T-helper 1 cell (primary cell): ENCODE data around the gene OMG.

Source experiments
- DNase-seq, 5 donors: peaks; one replicate each; pipeline ENCODE4 v3.0.0-alpha.2; 2012 to 2020

OMG gene

DNA sequence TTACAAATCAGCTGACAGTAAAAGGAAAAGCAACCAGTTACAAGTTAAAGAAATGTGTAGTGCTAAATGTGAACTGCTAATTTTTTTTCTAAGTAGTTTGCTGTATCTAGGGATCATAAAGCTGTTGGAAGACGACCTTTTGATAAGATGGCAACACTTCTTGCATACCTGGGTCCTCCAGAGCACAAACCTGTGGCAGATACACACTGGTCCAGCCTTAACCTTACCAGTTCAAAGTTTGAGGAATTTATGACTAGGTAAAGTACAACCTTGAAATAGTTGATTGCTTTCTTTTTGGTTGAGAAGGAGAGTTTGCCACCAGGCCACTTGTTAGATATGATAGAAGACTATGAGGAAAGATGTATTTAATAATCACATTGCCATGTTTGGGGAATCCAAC, 35.4 kb downstream of the OMG start:
- no peak for DNase-seq

DNA sequence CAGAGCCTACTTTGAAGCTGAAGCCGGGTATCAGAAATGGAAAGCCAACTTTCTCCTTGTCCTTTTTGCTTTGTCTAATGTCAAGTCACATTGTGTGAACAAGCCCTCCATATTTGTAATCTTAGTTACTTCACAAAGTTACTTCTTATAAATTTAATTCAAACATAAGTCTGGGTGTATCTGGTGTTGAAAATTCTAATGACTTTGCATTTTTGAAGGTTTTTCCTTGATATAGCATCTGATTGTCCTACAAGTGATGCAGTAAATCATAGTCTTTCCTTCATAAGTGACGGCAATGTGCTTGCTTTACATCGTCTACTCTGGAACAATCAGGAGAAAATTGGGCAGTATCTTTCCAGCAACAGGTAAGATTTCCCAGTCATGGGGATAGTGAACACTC, 36.9 kb downstream of the OMG start:
- no peak for DNase-seq

DNA sequence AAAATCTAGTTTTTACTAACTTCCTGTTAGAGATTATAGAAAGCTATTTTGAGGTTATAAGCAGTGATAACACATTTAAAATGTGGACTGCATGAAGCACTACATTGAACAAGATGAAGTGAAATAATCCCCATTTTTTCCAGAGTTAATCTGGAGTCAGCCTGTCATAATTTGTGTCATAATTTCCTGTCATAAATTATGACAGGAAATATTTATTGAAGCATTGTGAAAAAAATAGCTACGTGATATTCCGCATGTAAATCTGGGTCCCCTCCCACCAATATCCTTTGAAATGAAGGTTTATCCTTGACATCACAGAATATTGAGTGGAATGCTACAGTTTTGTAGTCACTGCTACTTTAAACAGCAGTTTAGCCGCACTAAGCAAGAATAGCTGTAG, 40.1 kb downstream of the OMG start:
- DNase-seq = no peak

DNA sequence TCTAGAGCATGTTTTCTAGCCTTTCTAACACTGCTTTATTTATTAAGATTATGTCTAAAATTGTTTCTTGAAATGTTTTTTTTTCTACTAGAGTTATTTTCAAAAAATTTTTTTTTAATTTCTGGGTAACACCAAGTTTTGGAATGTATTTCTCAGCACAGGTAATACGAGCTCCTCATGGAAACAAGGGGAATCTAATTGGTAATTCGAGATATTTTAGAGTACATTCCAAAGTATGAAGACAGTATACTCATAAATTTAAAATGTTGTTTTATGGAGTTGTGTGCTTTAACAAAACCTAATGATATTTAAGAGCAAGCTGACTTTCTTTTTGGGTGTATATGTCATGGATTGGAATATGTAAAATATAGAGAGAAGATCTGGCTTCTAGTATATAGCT, 42.4 kb downstream of the OMG start:
- no peak for DNase-seq

DNA sequence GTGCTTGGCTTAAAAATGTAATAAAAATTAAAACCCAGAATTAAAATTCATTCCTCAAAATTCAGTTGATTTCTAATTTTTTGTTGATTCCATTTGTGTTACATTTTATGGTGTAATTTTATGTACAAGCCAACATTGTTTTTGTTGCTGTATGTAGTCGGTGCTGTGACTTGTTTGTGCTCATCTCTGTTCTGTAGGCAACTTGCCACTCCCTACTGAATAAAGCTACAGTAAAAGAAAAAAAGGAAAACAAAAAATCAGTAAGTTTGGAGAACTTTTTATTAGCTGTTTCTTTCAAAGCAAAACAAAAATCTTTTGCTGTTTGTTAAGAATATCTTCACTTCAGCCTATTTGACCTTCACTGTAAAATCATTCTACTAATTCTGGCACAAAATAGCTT, 44.3 kb downstream of the OMG start:
- no peak for DNase-seq

DNA sequence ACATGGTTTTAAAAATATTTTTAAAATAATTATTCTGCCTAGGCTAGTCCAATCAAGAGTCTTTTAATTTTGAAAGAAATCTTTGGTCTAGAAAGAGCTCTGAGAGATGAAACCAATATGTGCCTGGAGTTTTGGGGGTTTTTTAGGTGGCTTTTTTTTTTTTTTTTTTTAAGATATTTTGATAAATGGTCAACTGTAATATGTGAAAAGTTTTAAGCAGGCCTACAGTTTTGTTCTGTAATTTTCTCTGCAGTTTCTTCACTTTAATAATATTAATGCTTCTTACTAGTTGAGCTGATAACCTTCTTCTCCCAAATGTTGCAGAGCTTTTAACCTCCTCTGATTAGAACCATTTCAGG, 45.1 kb downstream of the OMG start:
- DNase-seq = no peak

DNA sequence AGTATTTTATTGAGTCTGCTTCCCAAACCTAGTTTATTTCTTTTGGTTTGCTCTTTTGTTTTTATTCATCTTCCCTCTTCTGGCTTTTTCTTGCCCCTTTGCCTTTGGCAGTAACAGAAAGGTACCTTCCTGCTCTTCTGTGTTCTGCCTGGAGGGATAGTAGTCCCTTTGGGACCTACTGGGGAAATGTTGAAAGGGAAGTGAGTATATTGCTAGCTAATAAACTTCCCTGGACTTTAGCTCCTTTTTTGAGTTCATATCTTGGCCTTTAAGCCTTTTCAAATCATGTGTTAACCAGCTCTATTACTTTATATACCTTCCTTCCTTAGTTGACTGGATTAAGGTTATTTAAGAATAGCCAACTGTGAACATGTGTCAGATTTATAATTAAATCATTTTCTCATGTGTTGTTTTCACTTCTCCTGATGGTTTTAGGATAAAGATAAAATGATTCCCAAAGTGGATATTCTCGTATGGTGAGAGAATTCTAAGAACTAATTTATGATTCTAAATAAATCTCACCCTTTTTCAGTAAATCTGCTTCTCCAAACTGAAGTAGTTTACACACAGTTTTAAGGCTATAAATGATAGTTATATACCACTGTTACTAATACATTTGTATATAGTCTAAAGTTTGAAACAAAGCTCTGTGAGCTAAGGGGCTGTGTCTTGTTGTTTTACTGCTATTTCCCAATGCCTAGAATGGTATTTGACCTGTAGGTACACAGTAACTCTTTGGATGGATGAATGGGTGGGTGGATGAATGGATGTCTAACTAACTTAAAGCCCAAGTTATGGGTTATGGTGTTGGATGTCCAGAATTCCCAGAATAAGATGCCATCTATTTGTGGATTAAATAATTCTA, 45.7 kb downstream of the OMG start:
- no peak for DNase-seq

DNA sequence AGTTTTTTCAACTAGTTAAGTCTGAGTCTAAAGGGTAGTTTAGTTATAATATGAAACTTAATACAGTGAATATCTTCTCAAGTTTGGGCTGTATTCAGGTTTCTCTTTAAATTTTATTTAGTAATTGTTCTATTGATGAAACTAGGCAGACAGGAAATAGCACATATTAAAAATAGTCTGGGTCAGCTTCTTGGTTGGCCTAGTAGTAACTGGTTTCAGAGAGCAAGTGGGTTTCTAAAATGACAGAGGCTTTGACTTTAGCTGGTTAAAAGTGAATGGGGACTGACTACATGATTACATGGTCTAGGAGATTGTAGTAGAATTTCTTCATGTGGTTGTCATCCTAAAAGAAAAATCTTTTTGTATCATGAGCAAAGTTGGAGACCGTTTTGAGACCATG, 46.8 kb downstream of the OMG start:
- no peak for DNase-seq

DNA sequence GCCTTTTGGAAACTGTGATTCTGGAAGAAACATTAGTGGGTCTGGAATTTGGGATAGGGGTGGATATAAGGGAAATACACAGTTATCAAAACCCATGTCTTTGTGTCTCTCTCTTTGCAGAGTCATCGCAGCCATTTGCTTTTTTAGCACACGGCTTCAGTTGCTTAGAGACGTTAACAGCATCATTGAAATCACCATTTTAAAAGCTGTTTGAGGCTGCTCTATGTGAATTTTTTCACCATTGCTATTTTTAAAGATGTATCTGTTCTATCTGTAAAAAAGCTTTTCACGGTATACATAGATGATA, 47.3 kb downstream of the OMG start:
- DNase-seq = no peak

DNA sequence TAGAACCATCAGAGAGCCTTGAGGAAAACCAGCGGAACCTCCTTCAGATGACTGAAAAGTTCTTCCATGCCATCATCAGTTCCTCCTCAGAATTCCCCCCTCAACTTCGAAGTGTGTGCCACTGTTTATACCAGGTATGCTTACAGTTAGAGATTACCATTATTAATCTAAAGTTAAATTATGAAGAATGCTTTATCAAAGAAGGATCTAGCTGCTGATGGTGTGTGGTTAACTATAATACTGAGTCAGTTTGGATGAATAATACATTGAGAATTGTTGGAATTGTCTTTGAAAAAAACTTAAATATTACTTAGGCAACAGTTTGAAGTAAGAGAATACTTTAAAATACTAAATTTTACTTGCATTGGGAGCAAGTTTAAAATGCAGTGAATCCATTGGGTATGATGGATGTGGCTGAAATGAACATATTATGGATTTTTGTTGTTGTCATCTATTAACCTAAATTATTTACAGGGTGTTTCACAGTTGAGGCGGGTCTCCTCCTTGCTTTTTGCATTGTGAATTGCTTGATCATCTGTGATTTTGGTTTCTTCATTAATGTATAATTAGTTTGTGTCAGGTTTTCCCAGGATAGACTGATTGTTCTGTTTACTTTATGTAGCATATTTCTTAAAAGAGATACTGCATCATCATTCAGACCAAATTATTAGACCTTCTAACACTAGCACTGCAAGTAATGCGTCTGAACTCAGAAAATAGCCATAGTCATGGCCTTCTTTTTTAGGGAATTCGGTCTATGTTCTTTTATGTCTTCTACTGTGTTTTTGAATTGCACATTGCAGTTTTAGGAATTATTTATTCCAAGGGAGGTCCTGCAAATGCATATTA, 47.8 kb downstream of the OMG start:
- DNase-seq = no peak
